Type B pancreatic cell (in vitro differentiated cells): ENCODE data around the gene KRT24. TPM values are rescaled to one million over a fixed set of nuclear protein-coding genes. Genes with fewer than 3 reads are reported as not detected.

Experiments used
- DNase-seq: peaks from one replicate; pipeline ENCODE4 v3.0.0; 2021; ENCODE audit warnings: mixed read lengths; ENCODE audit not compliant: unreplicated experiment; ENCODE audit errors: extremely low spot score
- H3K27ac Mint-ChIP-seq: 2 replicates; pipeline ENCODE4 v1.8.0; 2021; ENCODE audit warnings: mild to moderate bottlenecking, mixed read lengths
- H3K27me3 Mint-ChIP-seq: 2 replicates; pipeline ENCODE4 v1.8.0; 2021; ENCODE audit warnings: mixed read lengths
- H3K36me3 Mint-ChIP-seq: 2 replicates; pipeline ENCODE4 v1.8.0; 2021; ENCODE audit warnings: mixed read lengths
- H3K4me1 Mint-ChIP-seq: one replicate; pipeline ENCODE4 v1.8.0; 2021; ENCODE audit warnings: mixed read lengths; ENCODE audit not compliant: unreplicated experiment
- H3K4me3 Mint-ChIP-seq: 2 replicates; pipeline ENCODE4 v1.8.0; 2021; ENCODE audit warnings: mild to moderate bottlenecking, mixed read lengths
- H3K9me3 Mint-ChIP-seq: 2 replicates; pipeline ENCODE4 v1.8.0; 2021; ENCODE audit warnings: mixed read lengths
- CTCF ChIP-seq: fragments of 200-600 bp; sonication (generic); conservative IDR thresholded peaks from 2 replicates; pipeline ENCODE4 v1.5.0; 2021; ENCODE audit warnings: antibody characterized with exemption, mild to moderate bottlenecking
- total RNA-seq: library from RNA; stranded (reverse); gene quantifications from 2 replicates; pipeline ENCODE4 v1.2.1, GENCODE V29; 2021; ENCODE audit warnings: low replicate concordance

KRT24 gene
- total RNA-seq, 1 donor from 2014 or later, result not detected

GRCh38 chr17:40678902-40679522, 24.5 kb downstream of the KRT24 start:
- peaks cover 45% of the 10 kb centered on the region for H3K27me3 Mint-ChIP-seq
- no peaks in the 10 kb centered on the region for H3K9me3 Mint-ChIP-seq
- H3K27ac Mint-ChIP-seq, result no peak overlapping the region
- H3K4me1 Mint-ChIP-seq, result no peaks in the 10 kb centered on the region
- DNase-seq, result no peak
- H3K36me3 Mint-ChIP-seq, result no peaks in the 10 kb centered on the region
- H3K4me3 Mint-ChIP-seq, result no peak overlapping the region
- no peak for TF ChIP-seq CTCF

GRCh38 chr17:40675905-40676304, 27.6 kb downstream of the KRT24 start:
- no peak overlapping the region for H3K4me3 Mint-ChIP-seq
- peaks cover 55% of the 10 kb centered on the region for H3K27me3 Mint-ChIP-seq
- TF ChIP-seq CTCF, result no peak
- H3K9me3 Mint-ChIP-seq, result no peaks in the 10 kb centered on the region
- H3K4me1 Mint-ChIP-seq, result no peaks in the 10 kb centered on the region
- no peak overlapping the region for H3K27ac Mint-ChIP-seq
- no peak for DNase-seq
- H3K36me3 Mint-ChIP-seq, result no peaks in the 10 kb centered on the region

- Mint-ChIP-seq H3K36me3 (no peaks in the 10 kb centered on the region), H3K4me1 (no peaks in the 10 kb centered on the region), H3K27ac (no peak overlapping the region), H3K4me3 (no peak overlapping the region), H3K27me3 (peaks cover 48% of the 10 kb centered on the region), H3K9me3 (no peaks in the 10 kb centered on the region)
- no peak for DNase-seq
- no peak for TF ChIP-seq CTCF
These were observed 30.9 kb downstream of the KRT24 start for GRCh38 chr17:40672654-40673053.

- Mint-ChIP-seq H3K36me3 (no peaks in the 10 kb centered on the region), H3K4me1 (peaks cover 3% of the 10 kb centered on the region), H3K9me3 (no peaks in the 10 kb centered on the region), H3K27me3 (peaks cover 37% of the 10 kb centered on the region), H3K27ac (no peak overlapping the region), H3K4me3 (no peak overlapping the region)
- no peak for TF ChIP-seq CTCF
- no peak for DNase-seq
These were observed 32.3 kb downstream of the KRT24 start for GRCh38 chr17:40671282-40671681.

- DNase-seq, result no peak
- Mint-ChIP-seq H3K9me3 (no peaks in the 10 kb centered on the region), H3K36me3 (no peaks in the 10 kb centered on the region), H3K27ac (no peak overlapping the region), H3K4me3 (peak overlapping the region; percentile 35), H3K27me3 (peaks cover 25% of the 10 kb centered on the region), H3K4me1 (peaks cover 14% of the 10 kb centered on the region)
- TF ChIP-seq CTCF, result no peak
These were observed 37.2 kb downstream of the KRT24 start for GRCh38 chr17:40666331-40666730.
